NOMO-1 (cell line): ENCODE data around the gene MAGI1.
"Not testable (repeated sequence)": the region's sequence is repeated elsewhere in the genome, so short reads cannot be mapped to it uniquely, and the experiment has no call there.

Experiments
- DNase-seq, 2 experiments: peaks; one replicate each; lab custom pipeline; 2025; ENCODE audit not compliant: unreplicated experiment in 2 of 2; lab: John Stamatoyannopoulos, UW

Gene MAGI1

DNA sequence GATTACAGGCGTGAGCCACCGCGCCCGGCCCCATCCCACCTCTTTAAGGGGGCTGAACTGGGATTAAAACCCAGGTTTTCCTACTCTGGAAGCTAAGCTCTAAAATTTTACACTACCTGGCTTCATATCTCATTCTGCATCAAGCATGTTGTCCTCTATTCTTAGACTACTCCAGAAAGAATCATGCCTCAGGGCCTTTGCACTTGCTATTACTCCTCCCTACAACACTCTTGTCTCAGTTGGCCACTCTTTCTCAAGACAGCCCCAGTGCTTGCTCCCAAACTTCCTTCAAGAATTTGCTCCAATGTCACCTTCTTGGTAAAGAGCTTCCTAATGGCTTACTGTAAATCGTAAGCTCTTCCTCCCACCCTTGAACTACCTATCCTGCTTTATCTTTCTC, 521.7 kb downstream of the MAGI1 start:
- DNase-seq = no peak

DNA sequence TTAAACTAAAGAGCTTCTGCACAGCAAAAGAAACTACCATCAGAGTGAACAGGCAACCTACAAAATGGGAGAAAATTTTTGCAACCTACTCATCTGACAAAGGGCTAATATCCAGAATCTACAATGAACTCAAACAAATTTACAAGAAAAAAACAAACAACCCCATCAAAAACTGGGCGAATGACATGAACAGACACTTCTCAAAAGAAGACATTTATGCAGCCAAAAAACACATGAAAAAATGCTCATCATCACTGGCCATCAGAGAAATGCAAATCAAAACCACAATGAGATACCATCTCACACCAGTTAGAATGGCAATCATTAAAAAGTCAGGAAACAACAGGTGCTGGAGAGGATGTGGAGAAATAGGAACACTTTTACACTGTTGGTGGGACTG, 524.4 kb downstream of the MAGI1 start:
- not testable (repeated sequence) for DNase-seq

DNA sequence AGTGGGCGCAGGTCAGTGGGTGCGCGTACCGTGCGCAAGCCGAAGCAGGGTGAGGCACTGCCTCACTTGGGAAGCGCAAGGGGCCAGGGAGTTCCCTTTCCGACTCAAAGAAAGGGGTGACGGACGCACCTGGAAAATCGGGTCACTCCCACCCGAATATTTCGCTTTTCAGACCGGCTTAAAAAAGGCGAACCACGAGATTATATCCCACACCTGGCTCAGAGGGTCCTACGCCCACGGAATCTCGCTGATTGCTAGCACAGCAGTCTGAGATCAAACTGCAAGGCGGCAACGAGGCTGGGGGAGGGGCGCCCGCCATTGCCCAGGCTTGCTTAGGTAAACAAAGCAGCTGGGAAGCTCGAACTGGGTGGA, 529.3 kb downstream of the MAGI1 start:
- not testable (repeated sequence) for DNase-seq

DNA sequence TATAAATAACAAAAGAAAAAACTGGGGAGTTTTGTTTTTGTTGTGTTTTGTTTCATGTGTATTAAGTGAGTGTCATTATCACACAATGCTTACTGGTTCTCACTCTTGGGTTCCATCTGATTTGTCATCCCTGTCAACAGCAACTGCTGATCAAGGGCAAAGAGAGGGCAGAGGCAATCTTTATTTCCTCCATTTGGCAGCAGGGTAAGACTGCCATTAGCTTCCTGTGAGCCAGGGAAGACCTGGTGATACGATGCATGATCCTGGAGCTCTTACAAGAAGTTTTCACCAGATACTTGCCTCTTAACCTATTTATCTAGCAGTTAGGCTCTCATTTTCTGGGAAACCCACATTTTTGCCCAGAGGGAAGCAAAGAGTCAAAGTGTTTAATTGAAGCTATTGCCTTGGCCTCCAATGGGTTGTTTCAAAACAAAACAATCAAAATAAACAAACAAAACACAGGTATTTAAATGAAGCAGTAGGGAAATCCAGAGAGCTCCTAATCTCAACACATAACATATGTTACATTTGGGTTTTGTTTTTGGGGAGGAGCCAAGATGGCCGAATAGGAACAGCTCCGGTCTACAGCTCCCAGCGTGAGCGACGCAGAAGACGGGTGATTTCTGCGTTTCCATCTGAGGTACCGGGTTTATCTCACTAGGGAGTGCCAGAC, 529.8 kb downstream of the MAGI1 start:
- DNase-seq = no peak

GRCh38 chr3:65507437-65507836, 531.3 kb downstream of the MAGI1 start:
- no peak for DNase-seq

- DNase-seq = no peak
Measured at GRCh38 chr3:65503776-65504175, 534.9 kb downstream of the MAGI1 start.

GRCh38 chr3:65502526-65502925, 536.2 kb downstream of the MAGI1 start:
- DNase-seq = no peak

DNA sequence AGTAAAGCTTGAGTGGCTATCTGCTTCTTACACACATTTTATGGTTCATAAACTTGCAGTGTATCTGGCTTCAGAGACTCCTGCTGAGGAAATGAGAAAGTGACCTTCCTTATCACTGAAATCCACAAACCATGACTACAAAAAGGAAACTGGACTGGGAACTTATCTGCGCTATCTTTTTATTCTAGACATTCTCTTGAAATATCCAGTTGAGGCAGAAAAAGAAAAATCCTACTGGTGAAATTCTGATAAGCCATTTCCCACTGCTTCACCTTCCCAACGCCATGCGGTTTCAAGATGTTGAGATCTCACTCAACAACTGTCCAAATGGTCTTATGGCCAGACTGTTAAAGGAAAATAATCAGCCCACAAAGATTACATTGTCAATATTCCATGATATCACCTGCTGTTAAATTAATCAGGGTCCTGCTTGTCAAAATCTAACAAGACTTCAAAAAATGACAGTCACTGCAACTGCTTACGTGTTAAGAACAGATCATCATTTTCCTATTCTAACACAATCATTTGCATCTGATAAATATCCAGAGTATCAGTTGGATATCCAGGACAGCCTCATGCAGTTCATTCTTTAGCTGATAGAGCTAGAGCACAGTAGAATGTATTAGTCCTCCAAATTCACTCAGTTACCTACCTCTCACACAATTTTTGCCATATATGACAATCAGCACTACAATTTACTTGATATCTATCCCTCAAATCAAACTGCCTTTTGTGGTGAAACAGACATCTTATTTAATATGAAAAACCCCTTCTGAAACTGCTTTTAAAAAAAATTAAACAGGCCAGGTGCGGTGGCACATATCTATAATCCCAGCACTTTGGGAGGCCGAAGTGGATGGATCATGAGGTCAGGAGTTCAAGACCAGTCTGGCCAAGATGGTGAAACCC, 538.1 kb downstream of the MAGI1 start:
- no peak for DNase-seq

- DNase-seq = no peak
Measured at GRCh38 chr3:65497846-65498245, 540.9 kb downstream of the MAGI1 start.

DNA sequence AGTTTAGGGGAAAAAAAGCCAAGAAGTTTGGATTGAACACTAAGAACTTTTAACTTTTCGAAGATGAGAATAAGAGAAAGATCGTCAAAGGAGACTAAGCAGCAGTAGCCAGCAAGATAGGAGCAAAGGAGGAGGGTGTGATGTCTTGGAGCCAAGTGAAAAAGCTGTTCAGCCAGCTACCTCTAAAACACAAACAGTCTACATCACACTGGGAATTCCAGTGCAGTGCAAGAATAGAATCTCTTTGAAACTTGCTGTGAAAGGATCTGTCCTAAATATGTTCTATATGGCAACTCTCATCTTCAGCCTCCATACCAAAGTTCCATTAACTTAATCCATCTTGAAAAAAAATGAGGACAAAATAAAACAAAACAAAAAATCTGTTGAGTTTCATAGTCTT, 541.5 kb downstream of the MAGI1 start:
- no peak for DNase-seq

DNA sequence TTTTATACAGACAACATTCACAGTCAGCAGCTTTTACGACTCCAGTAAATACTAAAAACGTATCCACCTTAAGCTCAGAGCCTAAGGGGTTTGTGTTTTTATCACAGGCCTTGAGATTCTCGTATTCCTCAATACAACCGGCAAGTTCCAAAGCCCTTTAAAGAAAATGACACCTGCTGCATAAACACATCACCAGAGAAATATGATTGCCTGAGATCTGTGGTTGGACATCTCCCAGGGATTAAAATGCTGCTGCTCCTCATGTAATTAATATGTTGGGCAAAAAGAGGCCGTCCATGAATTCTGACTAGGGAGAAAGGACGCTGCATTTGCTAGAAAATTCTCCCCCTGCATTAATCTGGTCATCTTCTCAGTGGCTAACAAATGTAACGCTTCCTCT, 544.8 kb downstream of the MAGI1 start:
- no peak for DNase-seq

DNA sequence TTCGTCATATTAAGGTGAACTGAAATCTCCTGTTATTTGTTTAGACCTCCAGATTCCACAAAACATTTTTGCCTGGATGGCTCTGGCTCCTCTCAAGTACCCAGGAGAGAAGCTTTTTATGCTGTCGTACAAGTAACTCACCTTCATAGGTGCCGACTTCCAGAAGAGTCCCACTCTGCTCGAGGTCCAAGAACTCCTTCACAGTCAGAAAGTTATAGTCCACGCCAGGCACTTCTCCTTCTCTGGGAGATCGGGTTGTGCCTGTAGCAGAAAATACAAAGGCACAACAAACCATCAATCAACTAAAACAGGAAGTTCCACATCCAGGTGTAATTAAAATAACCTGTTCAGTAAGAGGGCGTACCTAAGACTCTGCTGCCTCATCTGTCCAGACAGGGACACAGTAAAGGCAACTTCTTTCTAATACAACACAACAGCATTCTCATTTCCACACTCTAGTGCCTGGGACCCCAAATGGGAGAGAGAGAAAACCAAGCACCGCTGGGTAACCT, 545.3 kb downstream of the MAGI1 start:
- no peak for DNase-seq

DNA sequence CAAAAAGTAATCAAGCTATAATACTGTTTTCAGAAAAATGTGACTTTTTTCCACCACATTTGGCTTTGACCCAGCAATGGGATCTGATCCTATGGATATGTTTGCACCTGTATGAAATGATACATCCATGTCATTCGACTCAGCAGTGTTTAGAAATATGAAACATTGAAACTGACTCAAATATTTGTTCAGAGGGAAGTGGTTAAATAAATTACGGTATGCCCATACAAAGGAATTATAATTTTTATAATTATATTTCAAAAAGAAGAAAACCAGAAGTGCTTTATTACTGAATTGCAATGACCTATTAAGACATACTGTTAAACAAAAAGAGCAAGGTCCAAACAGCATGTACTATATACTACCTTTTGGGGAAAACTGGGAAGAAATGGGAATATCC, 546.5 kb downstream of the MAGI1 start:
- DNase-seq = no peak

GRCh38 chr3:65490114-65490513, 548.6 kb downstream of the MAGI1 start:
- no peak for DNase-seq

- DNase-seq = no peak
Measured at GRCh38 chr3:65489253-65489652, 549.5 kb downstream of the MAGI1 start.

DNA sequence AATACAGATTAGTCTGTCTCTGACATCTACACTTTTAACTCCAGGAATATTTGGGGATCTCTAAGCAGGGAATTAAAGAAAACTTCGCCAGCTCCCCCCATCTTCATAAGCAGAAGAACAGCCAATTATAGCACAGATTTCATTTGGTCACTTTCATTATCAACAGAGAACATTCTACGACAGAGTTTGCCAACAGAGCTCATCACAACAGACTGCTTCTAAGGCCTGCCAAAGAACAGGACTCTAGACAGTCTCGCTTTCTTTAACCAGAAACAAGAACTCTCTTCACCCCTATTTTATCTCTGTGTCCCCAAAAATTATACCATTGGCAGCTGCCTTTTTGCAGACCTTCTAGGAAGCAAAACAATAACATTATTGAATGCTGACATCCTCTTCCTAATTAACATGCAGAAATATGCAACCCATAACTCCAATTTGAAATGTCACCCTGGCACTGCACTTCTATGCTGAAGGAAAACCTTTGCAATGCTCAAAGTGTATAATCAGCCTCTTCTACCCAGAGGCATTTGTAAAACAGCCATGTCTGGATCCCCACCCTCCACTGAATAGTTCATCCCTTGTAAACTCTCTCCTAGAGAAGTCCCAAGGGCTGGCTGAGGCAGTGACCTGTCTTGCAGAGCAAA, 552.8 kb downstream of the MAGI1 start:
- DNase-seq = no peak

- no peak for DNase-seq
Measured at GRCh38 chr3:65484964-65485363, 553.8 kb downstream of the MAGI1 start.

DNA sequence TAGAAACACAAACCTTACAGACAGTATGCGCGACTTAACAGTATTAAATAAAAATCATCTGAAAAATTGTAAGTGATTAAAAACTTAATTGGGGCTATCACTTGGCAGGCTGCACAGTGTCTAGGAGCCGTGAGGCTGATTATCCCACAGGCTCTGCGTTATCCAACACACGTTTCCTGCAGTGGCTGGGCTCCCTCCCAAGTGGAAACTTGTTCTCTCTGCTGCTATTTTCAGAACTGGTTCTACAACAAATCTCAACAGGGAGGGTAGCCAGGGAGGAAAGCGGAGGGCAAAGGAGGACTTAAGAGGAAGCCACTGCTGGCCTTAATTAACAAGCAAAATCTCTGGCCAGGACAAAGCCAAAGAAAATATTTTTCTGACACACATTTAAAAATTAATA, 555.2 kb downstream of the MAGI1 start:
- DNase-seq = no peak

GRCh38 chr3:65483011-65483410, 555.7 kb downstream of the MAGI1 start:
- DNase-seq = no peak

DNA sequence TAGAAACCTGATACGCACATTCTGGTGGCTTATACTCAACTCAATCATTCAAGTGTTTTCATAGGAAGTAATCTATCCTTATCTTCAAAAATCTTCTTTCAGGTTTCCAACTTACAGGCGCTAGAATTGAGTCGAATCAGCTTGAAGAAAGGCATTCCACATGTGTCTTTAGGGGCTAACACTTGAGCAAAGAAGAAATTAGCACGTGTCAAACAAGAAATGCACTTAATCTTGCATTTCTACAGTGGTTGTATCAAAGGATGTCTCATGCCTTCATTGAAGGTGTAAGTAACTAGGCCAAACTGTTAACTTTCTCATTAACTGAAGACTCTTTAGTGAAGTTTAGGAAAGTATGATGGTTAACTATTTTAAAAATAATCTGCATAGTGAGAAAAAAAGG, 557.6 kb downstream of the MAGI1 start:
- DNase-seq = no peak

DNA sequence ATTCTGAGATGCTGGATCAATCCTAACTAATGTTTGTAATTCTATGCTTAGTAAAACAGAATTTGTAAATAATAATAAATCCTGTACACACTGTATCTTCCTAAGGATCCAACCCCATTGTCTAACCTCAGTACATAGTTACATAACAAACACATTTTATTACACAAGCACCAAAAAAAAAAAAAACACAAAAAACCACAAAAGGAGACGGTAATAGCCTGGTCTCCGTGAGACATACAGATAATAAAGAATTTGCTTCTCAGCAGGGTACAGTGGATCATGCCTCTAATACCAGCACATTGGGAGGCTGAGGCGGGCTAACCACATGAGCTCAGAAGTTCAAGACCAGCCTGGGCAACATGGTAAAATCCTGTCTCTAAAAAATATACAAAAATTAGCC, 558.7 kb downstream of the MAGI1 start:
- DNase-seq = no peak
